ENCODE data around the gene PARP15. TPM values are rescaled to one million over a fixed set of nuclear protein-coding genes. Genes with fewer than 3 reads are reported as not detected.

Gene PARP15
- total RNA-seq, 2 experiments from 2014 or later = 41.6 to 41.8 TPM

- Mint-ChIP-seq H3K27me3 (no peaks in the 10 kb centered on the region), H3K4me1 (ENCODE audit: low read depth) (peaks cover 9% of the 10 kb centered on the region), H3K4me3 (no peak overlapping the region), H3K36me3 (ENCODE audit: low read depth) (peaks cover 89% of the 10 kb centered on the region), H3K27ac (no peak overlapping the region), H3K9me3 (no peaks in the 10 kb centered on the region)
- DNase-seq (no peak), ATAC-seq (ENCODE audit: poor library complexity) (no peak)
- Histone ChIP-seq H3K27ac (ENCODE audit: low read depth in 1 of 2, low read length in 2 of 2) (no peak overlapping the region), H3K4me1 (ENCODE audit: insufficient read depth, low read length) (no peaks in the 10 kb centered on the region), H3K9me3 (ENCODE audit: control insufficient read depth in 1 of 2, insufficient read depth in 1 of 2, low read length in 2 of 2) (no peaks in the 10 kb centered on the region), H3K4me3 (ENCODE audit: low read length) (no peak overlapping the region), H3K27me3 (ENCODE audit: control insufficient read depth in 1 of 2, insufficient read depth in 2 of 2, low read length in 2 of 2) (no peaks in the 10 kb centered on the region), H3K36me3 (ENCODE audit: insufficient read depth, low read length) (peaks cover 80% of the 10 kb centered on the region)
- ChIA-PET CTCF (interaction anchor here (1.1 kb wide), 1 partner anchor 21 kb away, joined by 4 read pairs; no protein-coding TSS in a partner anchor), POLR2A (interaction anchor here (0.7 kb wide), 1 partner anchor 24 kb away, joined by 3 read pairs; no protein-coding TSS in a partner anchor)
- intact Hi-C loops (cut with DNase I, micrococcal nuclease) = no loop called here
- TF ChIP-seq CTCF (IDR thresholded peaks at IDR 0.05) = no peak
Measured at GRCh38 chr3:122538956-122539490, 38.4 kb upstream of the PARP15 start.

- peaks cover 78% of the 10 kb centered on the region for H3K36me3 ChIP-seq (ENCODE audit: insufficient read depth, low read length)
Measured at GRCh38 chr3:122546151-122546550, 31.3 kb upstream of the PARP15 start.

GRCh38 chr3:122548076-122548475 lies 29.4 kb upstream of the PARP15 start:
- ChIA-PET CTCF (no interaction called here), POLR2A (interaction anchor here (0.6 kb wide), 1 partner anchor 139 kb away, joined by 3 read pairs; no protein-coding TSS in a partner anchor)
- intact Hi-C loops (cut with DNase I, micrococcal nuclease) = no loop called here

More at GRCh38 chr3:122546151-122546550, 31.3 kb upstream of the PARP15 start:
- ATAC-seq (ENCODE audit: poor library complexity) = no peak
- no peak for DNase-seq
- Histone ChIP-seq H3K9me3 (ENCODE audit: control insufficient read depth in 1 of 2, insufficient read depth in 1 of 2, low read length in 2 of 2) (no peaks in the 10 kb centered on the region), H3K27ac (ENCODE audit: low read depth in 1 of 2, low read length in 2 of 2) (no peak overlapping the region), H3K4me1 (ENCODE audit: insufficient read depth, low read length) (no peaks in the 10 kb centered on the region), H3K27me3 (ENCODE audit: control insufficient read depth in 1 of 2, insufficient read depth in 2 of 2, low read length in 2 of 2) (no peaks in the 10 kb centered on the region), H3K4me3 (ENCODE audit: low read length) (no peak overlapping the region)
- intact Hi-C loops (cut with DNase I, micrococcal nuclease) = no loop called here
- Mint-ChIP-seq H3K4me1 (ENCODE audit: low read depth) (no peaks in the 10 kb centered on the region), H3K9me3 (no peaks in the 10 kb centered on the region), H3K27me3 (no peaks in the 10 kb centered on the region), H3K4me3 (no peak overlapping the region), H3K27ac (no peak overlapping the region), H3K36me3 (ENCODE audit: low read depth) (peaks cover 93% of the 10 kb centered on the region)
- ChIA-PET POLR2A (no interaction called here), CTCF (interaction anchor here (0.9 kb wide), 1 partner anchor 8 kb away, joined by 3 read pairs; no protein-coding TSS in a partner anchor)
- no peak for TF ChIP-seq CTCF (IDR thresholded peaks at IDR 0.05)

More at GRCh38 chr3:122548076-122548475, 29.4 kb upstream of the PARP15 start:
- TF ChIP-seq CTCF (IDR thresholded peaks at IDR 0.05) = no peak
- H3K27me3 ChIP-seq (ENCODE audit: control insufficient read depth in 1 of 2, insufficient read depth in 2 of 2, low read length in 2 of 2) = no peaks in the 10 kb centered on the region
- Mint-ChIP-seq H3K27me3 (no peaks in the 10 kb centered on the region), H3K4me1 (ENCODE audit: low read depth) (no peaks in the 10 kb centered on the region), H3K27ac (no peak overlapping the region), H3K36me3 (ENCODE audit: low read depth) (peaks cover 98% of the 10 kb centered on the region), H3K9me3 (no peaks in the 10 kb centered on the region), H3K4me3 (no peak overlapping the region)
- no peak overlapping the region for H3K27ac ChIP-seq (ENCODE audit: low read depth in 1 of 2, low read length in 2 of 2)
- no peak overlapping the region for H3K4me3 ChIP-seq (ENCODE audit: low read length)
- ATAC-seq (ENCODE audit: poor library complexity) (no peak), DNase-seq (no peak)
- H3K4me1 ChIP-seq (ENCODE audit: insufficient read depth, low read length) = no peaks in the 10 kb centered on the region
- peaks cover 87% of the 10 kb centered on the region for H3K36me3 ChIP-seq (ENCODE audit: insufficient read depth, low read length)
- no peaks in the 10 kb centered on the region for H3K9me3 ChIP-seq (ENCODE audit: control insufficient read depth in 1 of 2, insufficient read depth in 1 of 2, low read length in 2 of 2)

All from CD4-positive, alpha-beta T cell (primary cell).